Measurements from ENCODE around the gene CRYBB3. TPM values are rescaled to one million over a fixed set of nuclear protein-coding genes. Genes with fewer than 3 reads are reported as not detected.

CRYBB3 gene
- total RNA-seq: not detected in 2 replicates

DNA sequence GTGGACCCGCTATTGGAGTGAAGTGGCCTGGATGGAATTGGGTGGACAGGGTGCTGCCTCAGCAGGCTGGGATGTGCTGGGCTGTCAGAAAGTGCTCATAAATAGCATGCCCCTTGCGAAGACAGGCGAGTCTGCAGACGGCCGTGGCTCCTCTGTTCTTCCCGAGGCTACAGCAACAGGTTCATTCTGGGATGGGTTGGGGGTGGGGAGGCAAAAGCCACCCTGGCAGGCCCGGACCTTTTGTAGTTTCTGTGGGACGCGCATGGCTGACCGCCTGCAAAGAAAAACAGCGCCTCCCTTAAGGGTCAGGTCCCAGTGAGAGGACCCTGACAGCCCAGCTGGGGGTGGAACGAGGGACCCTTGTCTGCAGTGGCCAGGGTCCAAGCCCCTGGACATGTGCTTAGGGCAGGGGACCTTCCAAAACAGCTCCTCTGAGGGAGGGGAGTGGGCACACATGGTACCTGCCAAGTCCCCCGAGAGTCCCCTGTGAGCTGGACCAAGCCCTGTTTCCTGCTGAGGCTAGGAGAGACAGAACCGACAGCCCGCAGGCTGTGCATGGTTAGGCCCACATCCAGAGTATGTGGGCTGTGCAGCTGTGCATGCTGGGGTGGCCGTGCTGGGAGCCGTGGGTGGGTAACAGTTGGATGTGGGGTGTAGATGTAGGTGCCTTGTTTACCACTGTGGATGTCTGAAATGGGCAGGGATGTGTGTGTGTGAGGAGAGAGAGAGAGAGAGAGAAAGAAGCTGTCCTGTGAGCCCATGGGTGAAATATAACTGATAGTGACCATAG, at the start of gene CRYBB3:
Gene CRYBB3, plus strand, starts transcription at position 128 of the 790 bp plus-strand sequence. CDS start 1,539 bp downstream, outside the sequence.

DNA sequence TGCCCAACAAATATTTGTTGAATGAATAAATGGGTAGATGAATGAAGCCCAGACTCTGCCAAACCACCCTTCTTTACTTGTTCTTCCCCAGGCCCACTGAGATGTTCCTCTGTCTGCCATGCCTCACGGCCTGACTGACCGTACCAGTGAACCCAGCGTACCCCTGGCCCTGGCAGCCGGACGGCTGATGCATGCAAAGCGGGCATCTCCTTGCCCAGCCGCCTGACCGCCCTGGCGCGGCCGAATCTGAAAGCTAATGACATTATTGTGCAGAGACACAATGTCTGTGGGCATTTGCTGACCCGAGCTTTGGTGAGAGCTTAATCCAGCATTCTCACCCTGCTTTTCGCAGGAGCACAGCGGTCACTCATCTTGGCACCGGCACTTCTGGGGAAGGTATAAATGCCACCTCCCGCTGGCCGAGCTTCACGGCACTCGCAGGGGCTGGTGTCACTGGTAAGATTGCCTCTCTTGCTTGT, 19.6 kb downstream of the CRYBB3 start, which contains the start of gene CRYBB2:
Gene CRYBB2, plus strand, starts transcription at position 429 of the 479 bp plus-strand sequence. CDS start 1,791 bp downstream, outside the sequence.

Small RNA genes lying within 50 kb of the gene (small RNA-seq; reads per million reads assigned to genes)
- gene Z99916.2: not detected

Other genes with a start within 250 kb of the CRYBB3 start
- gene KIAA1671, start 247.1 kb upstream of the CRYBB3 start, total RNA-seq: 66.3 and 67.3 TPM in 2 replicates
- gene CRYBB2, start 19.8 kb downstream of the CRYBB3 start, total RNA-seq: 0.19 TPM in 1 of 2 replicates, not detected in the other

Measured in vein endothelial cell (primary cell).